GM18505 (cell line): ENCODE data around the gene RPS6KA4.

ENCODE experiments used
- ATAC-seq: cut with Tn5 transposase; IDR thresholded peaks from one replicate; pipeline ENCODE4 v1.9.1; 2021; ENCODE audit not compliant: unreplicated experiment
- POLR2A ChIP-seq: IDR thresholded peaks from 4 replicates; pipeline ENCODE4 v1.6.1; 2011; ENCODE audit warnings: borderline replicate concordance; ENCODE audit not compliant: insufficient read depth, insufficient read length; ENCODE audit errors: extremely low read depth

The RPS6KA4 gene

GRCh38 chr11:64388894-64389293 lies 29.9 kb downstream of the RPS6KA4 start:
- ATAC-seq, result no peak
- no peak for TF ChIP-seq POLR2A

- TF ChIP-seq POLR2A, result no peak
- ATAC-seq, result no peak
These were observed 30.9 kb downstream of the RPS6KA4 start for GRCh38 chr11:64389851-64390250.

GRCh38 chr11:64390558-64390957 lies 31.6 kb downstream of the RPS6KA4 start:
- ATAC-seq, result no peak
- no peak for TF ChIP-seq POLR2A

- TF ChIP-seq POLR2A, result no peak
- no peak for ATAC-seq
These were observed 32.9 kb downstream of the RPS6KA4 start for GRCh38 chr11:64391839-64392238.

- ATAC-seq, result no peak
- TF ChIP-seq POLR2A, result no peak
These were observed 36.6 kb downstream of the RPS6KA4 start for GRCh38 chr11:64395545-64396078.

- TF ChIP-seq POLR2A, result no peak
- no peak for ATAC-seq
These were observed 37.2 kb downstream of the RPS6KA4 start for GRCh38 chr11:64396079-64396591.

- no peak for ATAC-seq
- TF ChIP-seq POLR2A, result no peak
These were observed 41.1 kb downstream of the RPS6KA4 start for GRCh38 chr11:64400102-64400501.

- ATAC-seq, result no peak
These were observed 41.7 kb downstream of the RPS6KA4 start for GRCh38 chr11:64400667-64401066.

GRCh38 chr11:64401775-64402174 lies 42.8 kb downstream of the RPS6KA4 start:
- TF ChIP-seq POLR2A, result no peak
- no peak for ATAC-seq

More at GRCh38 chr11:64400667-64401066, 41.7 kb downstream of the RPS6KA4 start:
- TF ChIP-seq POLR2A, result no peak

GRCh38 chr11:64403106-64403505 lies 44.1 kb downstream of the RPS6KA4 start:
- TF ChIP-seq POLR2A, result no peak
- ATAC-seq, result no peak

GRCh38 chr11:64406221-64406946 lies 47.4 kb downstream of the RPS6KA4 start:
- TF ChIP-seq POLR2A, result no peak
- ATAC-seq, result no peak

- no peak for ATAC-seq
- no peak for TF ChIP-seq POLR2A
These were observed 48.3 kb downstream of the RPS6KA4 start for GRCh38 chr11:64407221-64407620.

- no peak for TF ChIP-seq POLR2A
- ATAC-seq, result no peak
These were observed 48.7 kb downstream of the RPS6KA4 start for GRCh38 chr11:64407630-64408029.

- no peak for ATAC-seq
- no peak for TF ChIP-seq POLR2A
These were observed 50.3 kb downstream of the RPS6KA4 start for GRCh38 chr11:64409278-64409677.
